Measurements from ENCODE around the gene CCDC167. TPM values are rescaled to one million over a fixed set of nuclear protein-coding genes. Genes with fewer than 3 reads are reported as not detected.
A peak's percentile ranks its signal among the peaks of the same experiment; 100 is the strongest.

The CCDC167 gene
- total RNA-seq, 1 experiment from 2014 or later, result 31.9 TPM

- no peak for DNase-seq
- no peak overlapping the region for H3T11ph ChIP-seq (ENCODE audit: low read length)
- no peak overlapping the region for H2BK12ac ChIP-seq (ENCODE audit: insufficient read length, low read depth, low read length)
- H3K79me1 ChIP-seq (ENCODE audit: insufficient read depth, low read depth, low read length, poor library complexity, severe bottlenecking), result no peaks in the 10 kb centered on the region
- H2AK5ac ChIP-seq (ENCODE audit: insufficient read length, low read length), result no peak overlapping the region
- H3K4me2 ChIP-seq (ENCODE audit: insufficient read depth, insufficient read length, low read length), result no peak overlapping the region
- no peaks in the 10 kb centered on the region for H3K4me1 ChIP-seq (ENCODE audit: insufficient read depth, low read length)
- no peak overlapping the region for H4K5ac ChIP-seq (ENCODE audit: insufficient read length, low read depth, low read length)
- no peak overlapping the region for H3K56ac ChIP-seq (ENCODE audit: insufficient read length, low read depth, low read length)
- no peak overlapping the region for H3K27ac ChIP-seq (ENCODE audit: insufficient read length, low read depth, low read length)
- no peaks in the 10 kb centered on the region for H3K23me2 ChIP-seq (ENCODE audit: insufficient read length, low read depth, low read length, poor library complexity, severe bottlenecking)
- H3K23ac ChIP-seq (ENCODE audit: insufficient read length, low read depth, low read length), result no peak overlapping the region
- H2BK5ac ChIP-seq (ENCODE audit: insufficient read length, low read length), result no peak overlapping the region
- H2BK15ac ChIP-seq (ENCODE audit: low read depth, low read length), result no peak overlapping the region
- Mint-ChIP-seq H3K4me1 (peaks cover 24 to 46% of the 10 kb centered on the region in 2 experiments), H3K27me3 (ENCODE audit: low read depth) (no peaks in the 10 kb centered on the region; the same call in none of the 2 replicates), H3K36me3 (ENCODE audit: insufficient read depth in 1 of 3, low read depth in 3 of 3) (peaks cover 1 to 14% (median 9%) of the 10 kb centered on the region in 3 experiments; a peak in 4 of 7 replicates), H3K9me3 (no peaks in the 10 kb centered on the region), H3K4me3 (no peak overlapping the region), H3K27ac (0 out of 7 replicates have a peak overlapping the region, but pooled peaks of 1 of the 3 experiments have one; percentile 34)
- H3K4ac ChIP-seq (ENCODE audit: low read depth, low read length), result no peak overlapping the region
- H3K27me3 ChIP-seq (ENCODE audit: insufficient read depth, low read length), result no peaks in the 10 kb centered on the region
- no peak overlapping the region for H2BK20ac ChIP-seq (ENCODE audit: low read depth, low read length, poor library complexity, severe bottlenecking)
- no peak overlapping the region for H3K18ac ChIP-seq (ENCODE audit: insufficient read length, low read depth, low read length)
- no peak overlapping the region for H2BK120ac ChIP-seq (ENCODE audit: low read depth, low read length, poor library complexity, severe bottlenecking)
- no peaks in the 10 kb centered on the region for H3K9me3 ChIP-seq (ENCODE audit: control insufficient read depth, low read depth, low read length)
- no peaks in the 10 kb centered on the region for H4K20me1 ChIP-seq (ENCODE audit: control insufficient read depth, insufficient read depth, insufficient read length)
- no peak overlapping the region for H4K8ac ChIP-seq (replicated peaks; ENCODE audit: insufficient read length, low read depth, low read length)
- WGBS (ENCODE audit: extremely low coverage, insufficient read length, low lambda C conversion rate), result no CpG with 5 or more reads among the region's 8 CpGs
- H3K14ac ChIP-seq (ENCODE audit: insufficient read depth, low read length), result no peak overlapping the region
- no peak for TF ChIP-seq CTCF (conservative IDR thresholded peaks at IDR 0.05)
- H3K79me2 ChIP-seq (ENCODE audit: insufficient read depth, low read length), result no peaks in the 10 kb centered on the region
- no peak overlapping the region for H3K9ac ChIP-seq (ENCODE audit: extremely low read depth, insufficient read length, low read length)
- no peak overlapping the region for H4K91ac ChIP-seq (ENCODE audit: insufficient read length, low read depth, low read length)
- H2AFZ ChIP-seq (ENCODE audit: low read length), result no peak overlapping the region
Observed at GRCh38 chr6:37486121-37486839, 13.4 kb downstream of the CCDC167 start.
